Kidney (tissue), 14 donors: Measurements from ENCODE around the gene LAMTOR2. TPM values are rescaled to one million over a fixed set of nuclear protein-coding genes. Genes with fewer than 3 reads are reported as not detected.
A peak's percentile ranks its signal among the peaks of the same experiment; 100 is the strongest.

Experiments used
- DNase-seq, 5 donors: peaks; one replicate each; pipeline ENCODE4 v3.0.0-alpha.2; 2013 to 2020
- FAIRE-seq: peaks from 2 replicates; lab custom pipeline; 2012; peaks lifted over from hg19 to GRCh38; lab: Jason Lieb, UNC
- H3K27ac ChIP-seq, 2 donors: one replicate each; pipeline ENCODE4 v1.7.0; 2013; ENCODE audit warnings: low read depth in 2 of 2, low read length in 2 of 2, inconsistent platforms in 1 of 2
- H3K27me3 ChIP-seq: one replicate; pipeline ENCODE4 v1.7.1; 2013; ENCODE audit warnings: low read length, inconsistent platforms; ENCODE audit not compliant: control insufficient read depth, insufficient read depth
- H3K36me3 ChIP-seq, 3 donors: one replicate each; pipeline versions ENCODE4 v1.7.0 to v1.7.1; 2013; ENCODE audit warnings: low read length in 3 of 3, control low read depth in 1 of 3, inconsistent platforms in 1 of 3; ENCODE audit not compliant: insufficient read depth in 3 of 3, control insufficient read depth in 2 of 3
- H3K4me1 ChIP-seq, 3 donors: one replicate each; pipeline versions ENCODE4 v1.7.0 to v1.7.1; 2013; ENCODE audit warnings: low read length in 3 of 3, inconsistent platforms in 1 of 3, low read depth in 1 of 3; ENCODE audit not compliant: control insufficient read depth in 2 of 3, insufficient read depth in 2 of 3
- H3K4me3 ChIP-seq, 3 donors: one replicate each; pipeline versions ENCODE4 v1.7.0 to v1.8.1; 2013; ENCODE audit warnings: low read length in 3 of 3, control low read depth in 1 of 3, inconsistent platforms in 1 of 3
- H3K9ac ChIP-seq, 3 donors: one replicate each; pipeline versions ENCODE4 v1.7.0 to v1.7.1; 2013; ENCODE audit warnings: low read length in 3 of 3, control low read depth in 1 of 3, inconsistent platforms in 1 of 3
- H3K9me3 ChIP-seq, 3 donors: one replicate each; pipeline versions ENCODE4 v1.7.0 to v1.7.1; 2013; ENCODE audit warnings: low read length in 3 of 3, control low read depth in 1 of 3, inconsistent platforms in 1 of 3; ENCODE audit not compliant: control insufficient read depth in 2 of 3, insufficient read depth in 1 of 3
- intact Hi-C: fragments of 100-400 bp; cut with DNase I; formaldehyde crosslinking; loops from one replicate; pipeline ENCODE4 v1.11.1; 2022
- polyA plus RNA-seq: library from polyadenylated mRNA; stranded (reverse); fragments of 350-450 nt; fragmentation: Illumina TruSeq; extraction: RNeasy Lipid Tissue Mini Kit (QIAGEN cat#74804); gene quantifications from one replicate; pipeline ENCODE4 v1.2.3, GENCODE V29; 2014; ENCODE audit warnings: low read depth, low replicate concordance; ENCODE audit not compliant: insufficient read depth
- total RNA-seq: library from RNA; stranded (reverse); fragmentation: NEBNext Ultra II Directional; extraction: Animal tissue kit (Norgen Biotek cat#: 25700); gene quantifications from one replicate; pipeline ENCODE4 v1.2.1, GENCODE V29; 2021
- TF ChIP-seq, protein P1 (sequence below): IDR thresholded peaks from 3 replicates; pipeline ENCODE4 v1.5.1; 2012; ENCODE audit warnings: mild to moderate bottlenecking, moderate library complexity, borderline replicate concordance; ENCODE audit not compliant: insufficient read depth; ENCODE audit errors: extremely low read depth
- donor health status: control.
- donor health status: control.
- donor health status: control.
- donor health status: control.
- donor health status: control.
- donor health status: DM: yes; HTN: yes; CAD: no.
- donor health status: Normal renal cell carcinoma (clear cell type).

The LAMTOR2 gene
- total and polyA plus RNA-seq, 2 donors from 2014 or later = 50.8 to 200 TPM

- H3K4me1 ChIP-seq = peaks cover 0 to 25% (median 24%) of the 10 kb centered on the region in 3 donors
- intact Hi-C loops = no loop called here
- FAIRE-seq (no peak), DNase-seq (no peak)
- H3K4me3 ChIP-seq = no peak overlapping the region
- TF ChIP-seq, protein P1, sequence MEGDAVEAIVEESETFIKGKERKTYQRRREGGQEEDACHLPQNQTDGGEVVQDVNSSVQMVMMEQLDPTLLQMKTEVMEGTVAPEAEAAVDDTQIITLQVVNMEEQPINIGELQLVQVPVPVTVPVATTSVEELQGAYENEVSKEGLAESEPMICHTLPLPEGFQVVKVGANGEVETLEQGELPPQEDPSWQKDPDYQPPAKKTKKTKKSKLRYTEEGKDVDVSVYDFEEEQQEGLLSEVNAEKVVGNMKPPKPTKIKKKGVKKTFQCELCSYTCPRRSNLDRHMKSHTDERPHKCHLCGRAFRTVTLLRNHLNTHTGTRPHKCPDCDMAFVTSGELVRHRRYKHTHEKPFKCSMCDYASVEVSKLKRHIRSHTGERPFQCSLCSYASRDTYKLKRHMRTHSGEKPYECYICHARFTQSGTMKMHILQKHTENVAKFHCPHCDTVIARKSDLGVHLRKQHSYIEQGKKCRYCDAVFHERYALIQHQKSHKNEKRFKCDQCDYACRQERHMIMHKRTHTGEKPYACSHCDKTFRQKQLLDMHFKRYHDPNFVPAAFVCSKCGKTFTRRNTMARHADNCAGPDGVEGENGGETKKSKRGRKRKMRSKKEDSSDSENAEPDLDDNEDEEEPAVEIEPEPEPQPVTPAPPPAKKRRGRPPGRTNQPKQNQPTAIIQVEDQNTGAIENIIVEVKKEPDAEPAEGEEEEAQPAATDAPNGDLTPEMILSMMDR = no peak
- H3K36me3 ChIP-seq = no peaks in the 10 kb centered on the region
- H3K9ac ChIP-seq = no peak overlapping the region
- H3K27me3 ChIP-seq = no peaks in the 10 kb centered on the region
- no peak overlapping the region for H3K27ac ChIP-seq
- H3K9me3 ChIP-seq = no peaks in the 10 kb centered on the region
Measured at GRCh38 chr1:156098784-156099183, 44.2 kb downstream of the LAMTOR2 start.

DNA sequence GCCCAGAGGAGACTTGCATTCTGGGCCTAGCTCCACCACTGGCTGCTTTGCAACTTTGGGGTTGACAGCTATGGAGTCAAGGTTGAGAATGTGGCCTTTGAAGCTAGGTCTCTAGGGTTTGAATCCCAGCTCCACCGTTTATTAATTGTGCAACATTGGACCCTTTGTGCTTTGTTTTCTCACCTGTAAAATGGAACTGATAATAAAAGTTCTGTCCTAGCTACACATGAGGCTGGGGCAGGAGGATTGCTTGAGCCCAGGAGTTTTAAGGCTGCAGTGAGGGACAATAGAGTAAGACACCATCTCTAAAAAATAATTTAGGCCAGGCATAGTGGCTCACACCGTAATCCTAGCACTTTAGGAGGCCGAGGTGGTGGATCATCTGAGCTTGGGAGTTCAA lies 44.7 kb downstream of the LAMTOR2 start:
- DNase-seq (no peak), FAIRE-seq (no peak)
- H3K4me3 ChIP-seq = no peak overlapping the region
- TF ChIP-seq, protein P1 = no peak
- no peaks in the 10 kb centered on the region for H3K36me3 ChIP-seq
- intact Hi-C loops = no loop called here
- no peak overlapping the region for H3K27ac ChIP-seq
- H3K9me3 ChIP-seq = no peaks in the 10 kb centered on the region
- H3K9ac ChIP-seq = no peak overlapping the region
- H3K27me3 ChIP-seq = no peaks in the 10 kb centered on the region
- H3K4me1 ChIP-seq = peaks cover 1 to 30% (median 26%) of the 10 kb centered on the region in 3 donors

GRCh38 chr1:156100205-156100995 lies 45.8 kb downstream of the LAMTOR2 start:
- peak overlapping the region in 1 of 3 donors; percentile 9 for H3K9ac ChIP-seq
- no peak overlapping the region for H3K4me3 ChIP-seq
- no peaks in the 10 kb centered on the region for H3K27me3 ChIP-seq
- no peak overlapping the region for H3K27ac ChIP-seq
- no peak for DNase-seq
- intact Hi-C loops = no loop called here
- H3K9me3 ChIP-seq = no peaks in the 10 kb centered on the region
- peaks cover 4 to 40% (median 36%) of the 10 kb centered on the region in 3 donors for H3K4me1 ChIP-seq
- TF ChIP-seq, protein P1 = no peak
- no peak for FAIRE-seq
- H3K36me3 ChIP-seq = no peaks in the 10 kb centered on the region
